Endothelial cell (in vitro differentiated cells): ENCODE data around the gene TEAD1. TPM values are rescaled to one million over a fixed set of nuclear protein-coding genes. Genes with fewer than 3 reads are reported as not detected.

Experiments used
- DNase-seq: peaks from one replicate; pipeline ENCODE4 v3.0.0; 2021; ENCODE audit warnings: low spot score
- H3K27ac Mint-ChIP-seq: one replicate; pipeline ENCODE4 v1.8.0; 2021; ENCODE audit warnings: mixed read lengths, inconsistent platforms; ENCODE audit not compliant: unreplicated experiment
- H3K27me3 Mint-ChIP-seq: one replicate; pipeline ENCODE4 v1.8.0; 2021; ENCODE audit warnings: mild to moderate bottlenecking, moderate library complexity, mixed read lengths, inconsistent platforms; ENCODE audit not compliant: unreplicated experiment
- H3K36me3 Mint-ChIP-seq: one replicate; pipeline ENCODE4 v1.8.0; 2021; ENCODE audit warnings: mild to moderate bottlenecking, low read depth, mixed read lengths, inconsistent platforms; ENCODE audit not compliant: unreplicated experiment
- H3K4me1 Mint-ChIP-seq: one replicate; pipeline ENCODE4 v1.8.0; 2021; ENCODE audit warnings: mild to moderate bottlenecking, mixed read lengths, inconsistent platforms; ENCODE audit not compliant: unreplicated experiment
- H3K4me3 Mint-ChIP-seq: one replicate; pipeline ENCODE4 v1.8.0; 2021; ENCODE audit warnings: mild to moderate bottlenecking, mixed read lengths, inconsistent platforms; ENCODE audit not compliant: unreplicated experiment
- H3K9me3 Mint-ChIP-seq: one replicate; pipeline ENCODE4 v1.8.0; 2021; ENCODE audit warnings: mixed read lengths, inconsistent platforms; ENCODE audit not compliant: unreplicated experiment
- total RNA-seq: library from RNA; stranded (reverse); fragmentation: NEBNext Ultra II Directional; extraction: Animal tissue kit (Norgen Biotek cat#: 25700); gene quantifications from one replicate; pipeline ENCODE4 v1.2.1, GENCODE V29; 2021; ENCODE audit not compliant: unreplicated experiment
- TF ChIP-seq, protein P1 (sequence below): fragments of 200-600 bp; sonication (generic); IDR thresholded peaks from one replicate; pipeline ENCODE4 v1.5.0; 2021; ENCODE audit warnings: antibody characterized with exemption; ENCODE audit not compliant: unreplicated experiment

Gene TEAD1
- total RNA-seq, 1 donor from 2014 or later: 54.4 TPM

DNA sequence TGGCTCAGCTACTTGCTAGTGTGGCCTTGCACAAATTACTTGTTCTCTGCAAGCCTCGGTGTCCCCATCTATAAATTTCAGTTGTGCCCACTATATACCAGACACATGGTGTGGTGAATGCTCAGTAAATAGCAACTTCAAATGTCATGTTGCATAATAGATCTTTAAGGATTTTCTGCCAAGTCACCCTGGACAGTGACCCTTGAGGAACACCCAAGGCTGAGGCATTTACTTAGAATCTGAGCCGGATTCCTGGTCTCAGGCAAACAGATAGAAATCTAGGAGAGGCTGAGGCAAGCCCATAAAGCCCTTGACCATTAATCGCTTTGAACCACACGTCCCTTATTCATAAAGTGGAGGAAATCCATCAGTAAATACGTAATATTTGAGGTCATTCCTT, 9.7 kb downstream of the TEAD1 start:
- Mint-ChIP-seq H3K27ac (no peak overlapping the region), H3K4me1 (peaks cover 87% of the 10 kb centered on the region), H3K4me3 (no peak overlapping the region), H3K27me3 (peaks cover 3% of the 10 kb centered on the region), H3K36me3 (peaks cover 8% of the 10 kb centered on the region), H3K9me3 (no peaks in the 10 kb centered on the region)
- no peak for DNase-seq
- TF ChIP-seq, protein P1, sequence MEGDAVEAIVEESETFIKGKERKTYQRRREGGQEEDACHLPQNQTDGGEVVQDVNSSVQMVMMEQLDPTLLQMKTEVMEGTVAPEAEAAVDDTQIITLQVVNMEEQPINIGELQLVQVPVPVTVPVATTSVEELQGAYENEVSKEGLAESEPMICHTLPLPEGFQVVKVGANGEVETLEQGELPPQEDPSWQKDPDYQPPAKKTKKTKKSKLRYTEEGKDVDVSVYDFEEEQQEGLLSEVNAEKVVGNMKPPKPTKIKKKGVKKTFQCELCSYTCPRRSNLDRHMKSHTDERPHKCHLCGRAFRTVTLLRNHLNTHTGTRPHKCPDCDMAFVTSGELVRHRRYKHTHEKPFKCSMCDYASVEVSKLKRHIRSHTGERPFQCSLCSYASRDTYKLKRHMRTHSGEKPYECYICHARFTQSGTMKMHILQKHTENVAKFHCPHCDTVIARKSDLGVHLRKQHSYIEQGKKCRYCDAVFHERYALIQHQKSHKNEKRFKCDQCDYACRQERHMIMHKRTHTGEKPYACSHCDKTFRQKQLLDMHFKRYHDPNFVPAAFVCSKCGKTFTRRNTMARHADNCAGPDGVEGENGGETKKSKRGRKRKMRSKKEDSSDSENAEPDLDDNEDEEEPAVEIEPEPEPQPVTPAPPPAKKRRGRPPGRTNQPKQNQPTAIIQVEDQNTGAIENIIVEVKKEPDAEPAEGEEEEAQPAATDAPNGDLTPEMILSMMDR: no peak

GRCh38 chr11:12684315-12684714, 10.1 kb downstream of the TEAD1 start:
- no peak overlapping the region for H3K4me3 Mint-ChIP-seq
- H3K36me3 Mint-ChIP-seq: peaks cover 8% of the 10 kb centered on the region
- peaks cover 87% of the 10 kb centered on the region for H3K4me1 Mint-ChIP-seq
- DNase-seq: no peak
- H3K27me3 Mint-ChIP-seq: peaks cover 3% of the 10 kb centered on the region
- TF ChIP-seq, protein P1: no peak
- no peaks in the 10 kb centered on the region for H3K9me3 Mint-ChIP-seq
- no peak overlapping the region for H3K27ac Mint-ChIP-seq

- no peak overlapping the region for H3K27ac Mint-ChIP-seq
- H3K27me3 Mint-ChIP-seq: peaks cover 3% of the 10 kb centered on the region
- no peak for DNase-seq
- peaks cover 84% of the 10 kb centered on the region for H3K4me1 Mint-ChIP-seq
- H3K4me3 Mint-ChIP-seq: no peak overlapping the region
- no peaks in the 10 kb centered on the region for H3K9me3 Mint-ChIP-seq
- TF ChIP-seq, protein P1: no peak
- peaks cover 8% of the 10 kb centered on the region for H3K36me3 Mint-ChIP-seq
Measured at GRCh38 chr11:12684816-12685215, 10.6 kb downstream of the TEAD1 start.

GRCh38 chr11:12685229-12685628, 11.0 kb downstream of the TEAD1 start:
- no peaks in the 10 kb centered on the region for H3K9me3 Mint-ChIP-seq
- no peak overlapping the region for H3K27ac Mint-ChIP-seq
- H3K4me3 Mint-ChIP-seq: no peak overlapping the region
- DNase-seq: no peak
- peaks cover 81% of the 10 kb centered on the region for H3K4me1 Mint-ChIP-seq
- TF ChIP-seq, protein P1: no peak
- peaks cover 8% of the 10 kb centered on the region for H3K36me3 Mint-ChIP-seq
- peaks cover 3% of the 10 kb centered on the region for H3K27me3 Mint-ChIP-seq

GRCh38 chr11:12686246-12687060, 12.2 kb downstream of the TEAD1 start:
- H3K4me1 Mint-ChIP-seq: peaks cover 73% of the 10 kb centered on the region
- H3K27ac Mint-ChIP-seq: no peak overlapping the region
- no peak for DNase-seq
- H3K36me3 Mint-ChIP-seq: peaks cover 8% of the 10 kb centered on the region
- no peak overlapping the region for H3K4me3 Mint-ChIP-seq
- no peaks in the 10 kb centered on the region for H3K9me3 Mint-ChIP-seq
- H3K27me3 Mint-ChIP-seq: peaks cover 3% of the 10 kb centered on the region
- TF ChIP-seq, protein P1: no peak
